ENCODE measurements around the gene SLC44A3.

- no peak for TF ChIP-seq POLR2A (IDR thresholded peaks at IDR 0.05)
- TF ChIP-seq POLR2AphosphoS5 (IDR thresholded peaks at IDR 0.05), result no peak
- no peak for TF ChIP-seq CTCF (IDR thresholded peaks at IDR 0.05)
- no peak for TF ChIP-seq EP300 (IDR thresholded peaks at IDR 0.05; ENCODE audit: low read depth)
Measured at GRCh38 chr1:94884106-94884505, 63.9 kb downstream of the SLC44A3 start.

Data from transverse colon (tissue), 4 donors.